Measurements from ENCODE around the gene SPEM3.

DNA sequence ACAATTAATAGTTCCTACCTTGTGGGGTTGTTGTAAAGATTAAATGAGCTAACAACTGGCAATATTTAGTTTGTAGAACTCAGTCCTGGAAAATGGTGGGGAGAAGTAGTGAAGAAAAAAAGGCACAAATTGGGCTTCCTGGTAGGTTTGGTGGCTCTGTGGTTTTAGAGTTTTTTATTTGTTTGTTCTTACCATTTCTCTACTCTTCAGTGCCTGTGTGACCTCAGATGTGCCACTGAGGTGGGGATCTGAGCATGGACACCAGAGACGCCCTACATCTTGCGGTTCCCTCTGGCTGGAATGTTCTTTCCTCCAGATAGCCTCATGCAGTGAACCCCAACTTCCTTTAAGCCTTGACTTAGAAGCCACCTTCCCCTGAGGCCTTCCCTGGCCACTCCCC lies 43.1 kb downstream of the SPEM3 start:
- TF ChIP-seq, protein P1, sequence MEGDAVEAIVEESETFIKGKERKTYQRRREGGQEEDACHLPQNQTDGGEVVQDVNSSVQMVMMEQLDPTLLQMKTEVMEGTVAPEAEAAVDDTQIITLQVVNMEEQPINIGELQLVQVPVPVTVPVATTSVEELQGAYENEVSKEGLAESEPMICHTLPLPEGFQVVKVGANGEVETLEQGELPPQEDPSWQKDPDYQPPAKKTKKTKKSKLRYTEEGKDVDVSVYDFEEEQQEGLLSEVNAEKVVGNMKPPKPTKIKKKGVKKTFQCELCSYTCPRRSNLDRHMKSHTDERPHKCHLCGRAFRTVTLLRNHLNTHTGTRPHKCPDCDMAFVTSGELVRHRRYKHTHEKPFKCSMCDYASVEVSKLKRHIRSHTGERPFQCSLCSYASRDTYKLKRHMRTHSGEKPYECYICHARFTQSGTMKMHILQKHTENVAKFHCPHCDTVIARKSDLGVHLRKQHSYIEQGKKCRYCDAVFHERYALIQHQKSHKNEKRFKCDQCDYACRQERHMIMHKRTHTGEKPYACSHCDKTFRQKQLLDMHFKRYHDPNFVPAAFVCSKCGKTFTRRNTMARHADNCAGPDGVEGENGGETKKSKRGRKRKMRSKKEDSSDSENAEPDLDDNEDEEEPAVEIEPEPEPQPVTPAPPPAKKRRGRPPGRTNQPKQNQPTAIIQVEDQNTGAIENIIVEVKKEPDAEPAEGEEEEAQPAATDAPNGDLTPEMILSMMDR (IDR thresholded peaks at IDR 0.05; ENCODE audit: borderline replicate concordance, extremely low read depth, low read length, poor library complexity, severe bottlenecking), result no peak
- no peak for TF ChIP-seq EZH2 (IDR thresholded peaks at IDR 0.05; ENCODE audit: borderline replicate concordance, low read depth, low read length, severe bottlenecking)

Data from DND-41 (cell line).